Right hindlimb (tissue), 1 donor: ENCODE measurements around the gene LRRC34.

Experiments
- DNase-seq: peaks from one replicate; pipeline ENCODE4 v3.0.0-alpha.2; 2018

The LRRC34 gene

DNA sequence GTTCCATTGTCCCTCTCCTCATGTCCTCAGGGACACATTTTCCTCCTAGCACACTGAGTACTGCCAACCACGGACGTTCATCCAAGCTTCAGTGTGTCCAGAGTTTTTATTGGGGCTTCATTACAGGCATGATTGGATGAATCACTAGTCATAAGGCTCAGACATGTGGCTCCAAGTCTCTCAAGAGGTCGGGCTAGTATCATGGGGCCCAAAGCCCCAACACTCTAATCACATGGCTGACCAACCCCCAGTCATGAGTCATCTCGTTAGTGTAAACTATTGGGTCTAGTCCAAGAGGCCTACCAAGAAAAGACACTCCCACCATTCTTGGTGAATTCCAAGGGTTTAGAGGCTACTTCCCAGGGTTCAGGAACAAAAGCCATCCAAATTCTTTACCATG, 52.2 kb downstream of the LRRC34 start:
- no peak for DNase-seq

DNA sequence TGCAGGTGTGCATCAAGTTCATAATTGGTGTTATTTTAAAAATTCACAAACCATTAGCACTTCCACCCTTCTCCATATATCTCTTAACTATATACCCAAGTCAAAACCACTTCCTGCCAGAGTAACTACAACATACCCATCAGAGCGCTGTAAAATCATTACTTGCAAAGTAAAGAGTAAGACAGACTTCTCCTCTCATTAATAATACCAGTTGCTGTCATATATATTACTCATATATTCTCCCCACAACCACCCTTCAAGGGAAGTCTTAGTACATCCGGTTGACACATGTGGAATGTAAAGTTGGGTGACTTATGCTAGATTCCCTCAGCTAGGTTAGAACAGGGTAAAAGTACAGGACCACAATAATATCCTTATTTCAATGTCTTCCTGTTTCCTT, 53.4 kb downstream of the LRRC34 start:
- no peak for DNase-seq

DNA sequence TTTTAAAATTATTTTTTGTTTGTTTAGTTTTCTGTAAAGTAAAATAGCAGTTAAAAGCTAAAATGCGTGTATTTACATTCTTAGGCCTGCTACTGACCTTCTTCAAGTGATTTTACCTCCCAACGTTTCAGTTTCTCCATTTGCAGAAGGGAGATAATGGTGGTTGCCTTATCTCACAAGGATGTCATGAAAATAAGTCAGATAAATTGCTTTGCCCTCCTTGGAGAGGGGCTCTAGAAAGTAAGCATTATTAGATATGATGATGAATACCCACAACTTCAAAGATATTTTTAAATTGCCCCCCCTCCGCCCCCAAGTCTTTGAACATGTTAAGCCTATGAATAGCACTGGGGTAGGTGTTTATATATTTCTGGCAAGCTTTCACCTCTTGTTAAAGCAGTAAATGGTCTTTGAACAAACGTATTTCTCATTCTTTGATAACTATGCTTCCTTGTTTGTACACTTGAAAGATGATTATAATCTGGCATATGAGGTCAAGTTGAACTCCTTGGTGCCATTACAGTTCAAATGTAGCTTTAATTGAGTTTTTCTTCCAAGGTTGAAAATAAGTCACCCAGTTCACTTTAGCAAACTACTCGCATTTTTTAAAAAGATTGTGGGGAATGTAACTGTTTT, 54.2 kb downstream of the LRRC34 start:
- no peak for DNase-seq

DNA sequence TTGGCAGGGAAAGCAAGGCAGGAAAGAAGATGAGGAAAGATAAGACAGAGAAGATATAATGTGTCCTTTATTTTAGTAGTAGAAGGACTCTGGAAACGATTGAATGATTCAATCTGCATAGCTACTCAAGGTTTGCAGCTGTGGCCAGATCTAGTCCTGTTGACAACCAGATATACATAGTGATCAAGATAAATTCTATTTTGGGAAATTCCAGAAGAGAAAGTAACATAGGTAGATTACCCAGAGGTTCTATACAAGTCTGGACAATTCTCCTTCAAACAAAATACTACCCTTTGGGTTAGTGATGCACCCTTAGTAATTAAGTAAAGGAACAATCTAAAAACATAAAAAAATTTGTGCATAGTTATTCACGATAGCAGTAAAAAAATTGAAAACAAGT, 57.2 kb downstream of the LRRC34 start:
- DNase-seq, result no peak

DNA sequence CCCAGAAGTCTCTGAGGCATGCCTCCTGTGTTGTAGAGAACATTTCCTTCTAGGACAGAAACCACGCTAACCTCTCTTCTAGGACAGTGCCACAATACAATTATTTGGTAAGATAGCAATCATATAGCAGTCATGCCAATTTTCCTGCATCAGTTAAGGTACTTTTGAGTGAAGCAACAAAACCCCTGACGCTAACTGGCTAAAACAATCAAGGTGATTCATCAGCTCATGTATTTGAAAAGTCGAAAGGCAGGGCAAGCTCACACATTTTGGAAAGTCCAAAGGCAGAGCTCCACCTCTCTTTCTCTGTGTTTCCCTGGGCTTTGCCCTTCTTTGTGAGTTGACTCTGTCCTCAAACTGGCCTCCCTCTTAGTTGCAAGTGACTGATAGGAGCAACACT, 58.0 kb downstream of the LRRC34 start:
- no peak for DNase-seq

DNA sequence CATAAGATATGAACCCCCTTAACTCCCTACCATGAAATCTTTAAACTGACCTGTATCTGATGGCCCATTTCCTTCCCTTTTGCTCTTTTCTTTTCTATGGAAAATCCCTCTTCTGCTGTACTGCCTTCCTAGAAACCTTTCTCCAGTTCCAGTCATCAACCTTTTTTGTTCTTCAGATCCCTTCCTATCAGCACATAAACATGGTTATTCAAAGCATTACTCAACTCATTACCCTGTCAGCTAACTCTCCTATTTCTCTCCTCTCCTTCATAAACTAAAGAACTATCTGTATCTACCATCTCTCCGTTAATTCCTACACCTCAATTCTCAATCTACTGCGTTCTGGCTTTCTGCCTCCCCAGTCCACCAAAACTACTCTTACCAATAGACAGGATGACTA, 60.8 kb downstream of the LRRC34 start:
- DNase-seq, result no peak

DNA sequence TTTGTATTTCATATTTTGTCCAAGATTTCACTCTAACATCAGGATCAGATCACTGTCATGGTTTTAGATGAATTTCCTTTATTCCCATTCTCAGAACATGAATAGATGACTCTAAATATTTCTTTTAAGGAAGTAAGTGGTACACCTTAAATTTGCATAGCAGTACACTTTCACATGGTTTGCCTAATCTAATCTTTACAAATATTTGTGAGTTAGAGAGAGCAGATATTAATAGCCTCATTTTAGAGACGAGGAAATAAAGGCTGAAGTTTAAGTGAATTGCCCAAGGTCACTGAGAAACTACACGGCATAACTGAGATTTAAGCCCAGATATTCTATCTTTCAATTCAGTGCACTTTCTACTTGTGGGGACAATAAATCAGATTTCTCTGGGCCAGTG, 62.0 kb downstream of the LRRC34 start:
- DNase-seq, result no peak

DNA sequence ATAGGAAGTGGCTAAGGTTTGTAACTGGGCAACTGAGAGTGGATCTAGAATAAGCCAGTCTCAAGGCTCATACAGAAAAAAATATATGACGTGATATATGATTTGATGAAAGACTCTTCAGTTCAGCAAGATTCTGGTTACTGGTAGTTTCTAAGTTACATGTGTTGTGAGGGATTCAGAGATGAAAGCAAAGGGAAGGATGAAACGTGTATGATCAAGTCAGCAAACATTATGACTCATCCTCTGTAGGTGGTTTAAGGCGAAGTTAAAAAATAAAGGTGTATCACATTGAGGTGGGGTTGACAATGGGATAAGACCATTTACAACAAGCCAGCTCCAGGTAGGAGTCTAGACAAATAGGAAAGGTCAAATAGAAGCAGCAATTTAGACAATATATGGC, 64.0 kb downstream of the LRRC34 start:
- DNase-seq, result no peak

DNA sequence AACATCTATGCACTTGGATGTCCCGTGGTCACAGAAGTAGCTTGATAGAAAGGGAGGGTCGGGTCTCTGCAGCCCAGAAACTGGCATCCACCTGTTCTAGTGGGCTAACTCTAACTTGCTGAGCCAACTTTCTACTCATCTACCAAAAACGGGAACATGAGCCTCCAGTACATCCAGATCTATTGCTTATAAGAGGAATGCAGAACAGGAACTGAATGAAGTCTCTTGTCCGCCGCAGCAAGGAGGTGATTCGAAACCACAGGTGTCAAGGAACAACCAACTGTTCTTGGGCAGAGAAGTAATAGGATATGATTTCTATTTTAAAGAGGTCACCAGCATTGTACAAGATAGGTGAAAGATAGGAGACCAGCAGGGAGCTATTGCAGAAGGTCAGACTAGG, 65.8 kb downstream of the LRRC34 start:
- DNase-seq, result no peak

DNA sequence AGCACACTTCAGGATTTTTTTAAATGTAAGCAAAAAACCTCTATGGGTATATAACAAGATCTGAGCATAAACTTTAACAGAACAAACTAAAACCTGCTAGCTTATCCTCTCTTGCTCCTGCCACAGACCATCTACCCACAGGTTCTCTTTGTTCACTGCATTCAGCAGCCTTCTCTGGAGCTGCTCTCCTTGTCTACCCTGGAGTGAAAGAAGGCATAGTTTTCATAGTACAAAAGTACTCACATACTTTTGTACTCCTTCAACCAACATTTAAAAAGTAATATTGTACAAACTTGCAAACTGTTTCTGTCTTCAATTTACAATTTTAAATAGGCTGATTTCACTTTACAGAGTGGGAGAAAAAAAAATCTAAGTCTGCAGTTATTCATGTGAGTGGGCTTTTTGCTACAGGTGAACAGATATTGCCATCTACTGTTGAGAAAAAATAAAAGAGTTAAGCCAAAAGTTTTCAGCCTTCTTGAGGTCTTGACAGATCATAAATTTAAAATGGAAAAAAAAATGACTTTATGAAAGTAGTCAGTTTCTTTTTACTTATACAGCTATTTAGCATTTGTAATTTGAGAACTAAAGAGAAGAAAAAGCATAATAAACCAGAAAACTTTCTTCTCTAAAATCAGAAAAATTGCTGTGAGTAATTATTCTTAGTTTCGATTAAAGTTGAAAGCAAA, 68.2 kb downstream of the LRRC34 start:
- no peak for DNase-seq
